Neural cell (in vitro differentiated cells): ENCODE data around the gene MBD3.

ENCODE experiments used
- EP300 ChIP-seq: fragments of 450-650 bp; conservative IDR thresholded peaks from 2 replicates; pipeline ENCODE4 v1.6.1; 2014; ENCODE audit warnings: antibody characterized with exemption, mild to moderate bottlenecking, moderate library complexity; ENCODE audit not compliant: poor library complexity, severe bottlenecking
- POLR2AphosphoS5 ChIP-seq: IDR thresholded peaks from 2 replicates; pipeline ENCODE4 v1.6.1; 2012
- SMC3 ChIP-seq: fragments of 450-650 bp; conservative IDR thresholded peaks from 2 replicates; pipeline ENCODE4 v1.6.1; 2014; ENCODE audit warnings: antibody characterized with exemption, mild to moderate bottlenecking, moderate library complexity; ENCODE audit not compliant: poor library complexity
- TF ChIP-seq, protein P1 (sequence below): fragments of 450-650 bp; IDR thresholded peaks from 2 replicates; pipeline ENCODE4 v1.5.1; 2014; ENCODE audit warnings: antibody characterized with exemption, mild to moderate bottlenecking, moderate library complexity; ENCODE audit not compliant: poor library complexity, severe bottlenecking

DNA sequence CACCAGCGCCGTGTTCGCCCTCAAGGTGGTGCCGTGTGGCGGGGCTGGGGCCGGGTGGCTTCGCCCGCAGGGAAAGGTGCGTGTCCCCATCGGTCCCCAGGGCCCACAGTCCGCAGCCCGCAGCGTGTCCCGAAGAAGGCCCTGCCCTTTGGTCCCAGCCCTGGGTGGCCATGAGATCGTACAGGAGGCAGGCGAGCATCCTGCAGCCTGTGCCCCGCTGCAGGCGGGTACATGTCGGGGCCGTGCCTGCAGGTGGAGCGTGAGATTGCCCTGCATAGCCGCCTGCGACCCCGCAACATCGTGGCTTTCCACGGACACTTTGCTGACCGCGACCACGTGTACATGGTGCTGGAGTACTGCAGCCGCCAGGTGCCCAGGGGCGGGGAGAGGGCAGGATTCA, 67.3 kb downstream of the MBD3 start:
- TF ChIP-seq SMC3 (no peak), POLR2AphosphoS5 (no peak), EP300 (no peak)
- TF ChIP-seq, protein P1, sequence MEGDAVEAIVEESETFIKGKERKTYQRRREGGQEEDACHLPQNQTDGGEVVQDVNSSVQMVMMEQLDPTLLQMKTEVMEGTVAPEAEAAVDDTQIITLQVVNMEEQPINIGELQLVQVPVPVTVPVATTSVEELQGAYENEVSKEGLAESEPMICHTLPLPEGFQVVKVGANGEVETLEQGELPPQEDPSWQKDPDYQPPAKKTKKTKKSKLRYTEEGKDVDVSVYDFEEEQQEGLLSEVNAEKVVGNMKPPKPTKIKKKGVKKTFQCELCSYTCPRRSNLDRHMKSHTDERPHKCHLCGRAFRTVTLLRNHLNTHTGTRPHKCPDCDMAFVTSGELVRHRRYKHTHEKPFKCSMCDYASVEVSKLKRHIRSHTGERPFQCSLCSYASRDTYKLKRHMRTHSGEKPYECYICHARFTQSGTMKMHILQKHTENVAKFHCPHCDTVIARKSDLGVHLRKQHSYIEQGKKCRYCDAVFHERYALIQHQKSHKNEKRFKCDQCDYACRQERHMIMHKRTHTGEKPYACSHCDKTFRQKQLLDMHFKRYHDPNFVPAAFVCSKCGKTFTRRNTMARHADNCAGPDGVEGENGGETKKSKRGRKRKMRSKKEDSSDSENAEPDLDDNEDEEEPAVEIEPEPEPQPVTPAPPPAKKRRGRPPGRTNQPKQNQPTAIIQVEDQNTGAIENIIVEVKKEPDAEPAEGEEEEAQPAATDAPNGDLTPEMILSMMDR = no peak
